Calu3 (cell line): ENCODE results near the gene FAXDC2. TPM values are rescaled to one million over a fixed set of nuclear protein-coding genes. Genes with fewer than 3 reads are reported as not detected.

ENCODE experiments used
- BruUV-seq: library from RNA; stranded (reverse); fragments of 400-500 nt; replicated peaks from 2 replicates; lab custom pipeline; 2021; lab: Mats Ljungman, UMichigan
- CTCF ChIA-PET: fragments of 300-600 bp; sonication (Branson Sonifier 250); formaldehyde crosslinking; loops from one replicate; lab custom pipeline; 2022; ENCODE audit warnings: antibody characterized with exemption; lab: Charles Lee
- DNase-seq: peaks from one replicate; pipeline ENCODE4 v3.0.0; 2022
- H3K27ac Mint-ChIP-seq: one replicate; pipeline ENCODE4 v1.8.0; 2022; ENCODE audit warnings: mixed read lengths; ENCODE audit not compliant: unreplicated experiment
- H3K27me3 Mint-ChIP-seq: one replicate; pipeline ENCODE4 v1.8.0; 2022; ENCODE audit warnings: mixed read lengths; ENCODE audit not compliant: unreplicated experiment
- H3K36me3 Mint-ChIP-seq: one replicate; pipeline ENCODE4 v1.8.0; 2022; ENCODE audit warnings: mild to moderate bottlenecking, moderate library complexity, mixed read lengths; ENCODE audit not compliant: insufficient read depth, unreplicated experiment
- H3K4me1 Mint-ChIP-seq: one replicate; pipeline ENCODE4 v1.8.0; 2022; ENCODE audit warnings: mild to moderate bottlenecking, low read depth, mixed read lengths; ENCODE audit not compliant: unreplicated experiment
- H3K4me3 Mint-ChIP-seq: one replicate; pipeline ENCODE4 v1.8.0; 2022; ENCODE audit warnings: mild to moderate bottlenecking, low read depth, moderate library complexity, mixed read lengths; ENCODE audit not compliant: unreplicated experiment
- H3K9me3 Mint-ChIP-seq: one replicate; pipeline ENCODE4 v1.8.0; 2022; ENCODE audit warnings: low read depth, mixed read lengths; ENCODE audit not compliant: unreplicated experiment
- intact Hi-C: fragments of 100-400 bp; cut with micrococcal nuclease; formaldehyde crosslinking; loops from one replicate; pipeline ENCODE4 v1.10.0; 2022; ENCODE audit not compliant: unreplicated experiment
- total RNA-seq: library from RNA; stranded (reverse); gene quantifications from 2 replicates; pipeline ENCODE4 v1.2.3, GENCODE V29; 2022
- TF ChIP-seq, protein P1 (sequence below): fragments of 200-600 bp; IDR thresholded peaks from one replicate; pipeline ENCODE4 v1.8.0; 2022; ENCODE audit warnings: antibody characterized with exemption; ENCODE audit not compliant: unreplicated experiment

The FAXDC2 gene
- total RNA-seq, 1 experiment from 2014 or later, result not detected

DNA sequence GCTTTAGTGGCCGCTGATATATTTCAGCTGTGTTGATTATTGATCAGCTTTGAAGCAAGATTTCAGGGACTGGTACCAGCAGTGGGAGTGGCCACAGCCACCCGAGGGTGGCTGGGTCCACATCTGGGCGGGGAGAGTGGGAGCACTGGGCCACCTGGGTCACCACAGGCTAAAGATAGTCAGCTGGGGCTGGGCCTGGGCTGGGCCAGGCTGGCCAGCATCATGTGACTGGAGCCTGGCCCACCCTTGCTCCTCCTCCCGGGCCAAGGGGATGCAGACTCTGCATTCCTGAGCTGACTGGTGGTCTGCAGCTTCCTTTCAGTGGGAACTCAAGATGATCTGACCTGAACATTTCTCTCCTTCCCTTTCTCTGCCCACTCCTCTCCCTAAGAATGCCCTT, 68.1 kb downstream of the FAXDC2 start:
- Mint-ChIP-seq H3K36me3 (peaks cover 34% of the 10 kb centered on the region), H3K27me3 (no peaks in the 10 kb centered on the region), H3K4me1 (peaks cover 35% of the 10 kb centered on the region), H3K4me3 (no peak overlapping the region), H3K27ac (no peak overlapping the region), H3K9me3 (no peaks in the 10 kb centered on the region)
- TF ChIP-seq, protein P1, sequence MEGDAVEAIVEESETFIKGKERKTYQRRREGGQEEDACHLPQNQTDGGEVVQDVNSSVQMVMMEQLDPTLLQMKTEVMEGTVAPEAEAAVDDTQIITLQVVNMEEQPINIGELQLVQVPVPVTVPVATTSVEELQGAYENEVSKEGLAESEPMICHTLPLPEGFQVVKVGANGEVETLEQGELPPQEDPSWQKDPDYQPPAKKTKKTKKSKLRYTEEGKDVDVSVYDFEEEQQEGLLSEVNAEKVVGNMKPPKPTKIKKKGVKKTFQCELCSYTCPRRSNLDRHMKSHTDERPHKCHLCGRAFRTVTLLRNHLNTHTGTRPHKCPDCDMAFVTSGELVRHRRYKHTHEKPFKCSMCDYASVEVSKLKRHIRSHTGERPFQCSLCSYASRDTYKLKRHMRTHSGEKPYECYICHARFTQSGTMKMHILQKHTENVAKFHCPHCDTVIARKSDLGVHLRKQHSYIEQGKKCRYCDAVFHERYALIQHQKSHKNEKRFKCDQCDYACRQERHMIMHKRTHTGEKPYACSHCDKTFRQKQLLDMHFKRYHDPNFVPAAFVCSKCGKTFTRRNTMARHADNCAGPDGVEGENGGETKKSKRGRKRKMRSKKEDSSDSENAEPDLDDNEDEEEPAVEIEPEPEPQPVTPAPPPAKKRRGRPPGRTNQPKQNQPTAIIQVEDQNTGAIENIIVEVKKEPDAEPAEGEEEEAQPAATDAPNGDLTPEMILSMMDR, result no peak
- CTCF ChIA-PET, result interaction anchor here (0.6 kb wide), 1 partner anchor 134 kb away, joined by 4 read pairs; no protein-coding TSS in a partner anchor
- intact Hi-C loops, result loop anchor here (2.0 kb wide), 1 partner anchor 24 kb away; no protein-coding TSS in a partner anchor
- no TSS peak for BruUV-seq
- no peak for DNase-seq

DNA sequence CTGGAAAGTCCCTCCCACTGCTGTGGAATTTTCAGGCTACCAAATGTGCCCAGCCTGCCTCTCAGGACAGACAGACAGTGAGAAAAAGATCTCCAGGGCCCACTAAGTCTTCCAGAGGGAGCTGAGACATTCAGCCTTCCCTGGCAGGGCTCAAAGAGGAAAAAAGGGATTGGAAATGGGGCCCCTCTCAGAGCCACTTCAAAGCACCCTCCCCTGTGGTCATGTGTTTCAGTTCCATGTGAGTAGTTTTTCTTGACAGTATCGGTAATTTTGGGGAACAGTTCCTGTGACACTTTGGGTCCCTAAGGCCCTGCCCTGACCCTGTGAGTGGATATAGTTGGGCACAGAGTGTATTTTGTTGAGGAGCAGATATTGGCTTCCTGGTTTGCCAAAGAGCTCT, 70.3 kb downstream of the FAXDC2 start:
- TF ChIP-seq, protein P1, result no peak
- CTCF ChIA-PET, result interaction anchor here (0.6 kb wide), 1 partner anchor 55 kb away, joined by 4 read pairs; no protein-coding TSS in a partner anchor

DNA sequence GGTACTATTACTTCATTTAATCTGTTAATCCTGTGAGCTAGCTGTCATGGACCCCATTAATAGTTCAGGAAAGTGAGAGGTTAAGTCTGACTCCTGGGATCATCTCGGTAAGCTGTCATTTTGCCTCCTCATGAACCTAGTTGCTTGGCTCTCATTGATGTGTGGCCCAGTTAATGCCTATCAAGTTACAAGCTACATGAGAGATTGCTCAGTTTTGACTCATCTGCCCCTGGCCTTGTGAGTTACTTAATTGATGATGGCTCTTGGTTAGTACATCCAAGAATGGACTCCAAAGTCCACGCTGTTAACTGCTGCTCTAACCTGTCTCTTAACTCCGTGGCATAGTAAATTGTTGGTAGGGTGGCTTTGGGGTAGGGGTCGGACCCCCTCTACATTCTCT, 71.3 kb downstream of the FAXDC2 start:
- Mint-ChIP-seq H3K27ac (no peak overlapping the region), H3K36me3 (peaks cover 27% of the 10 kb centered on the region), H3K4me1 (peaks cover 32% of the 10 kb centered on the region), H3K9me3 (no peaks in the 10 kb centered on the region), H3K4me3 (no peak overlapping the region), H3K27me3 (no peaks in the 10 kb centered on the region)
- TF ChIP-seq, protein P1, result no peak
- intact Hi-C loops, result no loop called here
- DNase-seq, result peak; percentile 13
- CTCF ChIA-PET, result interaction anchor here (0.6 to 1.0 kb wide), 4 partner anchors 18 to 129 kb away, joined by 4 to 8 read pairs (median 4); no protein-coding TSS in a partner anchor
- no TSS peak for BruUV-seq

More for the DNA sequence above, 70.3 kb downstream of the FAXDC2 start:
- intact Hi-C loops, result no loop called here
- H3K27ac Mint-ChIP-seq, result no peak overlapping the region
- H3K9me3 Mint-ChIP-seq, result no peaks in the 10 kb centered on the region
- BruUV-seq, result no TSS peak
- H3K36me3 Mint-ChIP-seq, result peaks cover 33% of the 10 kb centered on the region
- no peaks in the 10 kb centered on the region for H3K27me3 Mint-ChIP-seq
- H3K4me1 Mint-ChIP-seq, result peaks cover 34% of the 10 kb centered on the region
- no peak for DNase-seq
- no peak overlapping the region for H3K4me3 Mint-ChIP-seq

DNA sequence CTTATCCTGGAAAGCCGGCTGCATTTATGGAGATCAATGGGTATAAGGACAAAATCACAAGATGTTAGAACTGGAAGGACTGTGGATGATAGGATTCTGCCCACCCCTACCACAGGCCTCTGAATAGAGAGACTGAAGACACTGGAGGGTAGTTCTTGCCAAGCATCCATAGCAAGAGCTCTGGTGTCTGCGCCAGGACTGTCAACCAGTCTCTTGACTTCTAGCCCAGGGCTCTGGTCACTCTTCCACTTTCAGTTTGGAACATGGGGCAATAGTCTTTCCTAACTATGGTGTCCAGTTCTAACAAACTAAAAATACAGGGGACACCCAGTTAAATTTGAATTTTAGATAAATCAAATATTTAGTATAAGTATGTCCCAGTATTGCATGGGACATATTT, 71.9 kb downstream of the FAXDC2 start:
- H3K27ac Mint-ChIP-seq, result no peak overlapping the region

More for the DNA sequence above, 71.9 kb downstream of the FAXDC2 start:
- Mint-ChIP-seq H3K9me3 (no peaks in the 10 kb centered on the region), H3K4me1 (peaks cover 32% of the 10 kb centered on the region), H3K36me3 (peaks cover 27% of the 10 kb centered on the region), H3K4me3 (no peak overlapping the region), H3K27me3 (no peaks in the 10 kb centered on the region)
- intact Hi-C loops, result no loop called here
- BruUV-seq, result no TSS peak
- DNase-seq, result no peak
- TF ChIP-seq, protein P1, result no peak
- CTCF ChIA-PET, result interaction anchor here (0.6 to 1.0 kb wide), 4 partner anchors 17 to 128 kb away, joined by 3 to 8 read pairs (median 4); no protein-coding TSS in a partner anchor
